ENCODE data around the gene AFF1.

- peak; percentile 7 for TF ChIP-seq CTCF (IDR thresholded peaks at IDR 0.05; ENCODE audit: insufficient read depth, low read depth, low read length)
- no peak for TF ChIP-seq EZH2 (IDR thresholded peaks at IDR 0.05; ENCODE audit: insufficient read depth, low read length)
Measured at GRCh38 chr4:87006676-87007527, 72.1 kb downstream of the AFF1 start.
